Osteoblast (primary cell): Measurements from ENCODE around the gene RNF20. TPM values are rescaled to one million over a fixed set of nuclear protein-coding genes. Genes with fewer than 3 reads are reported as not detected.
A peak's percentile ranks its signal among the peaks of the same experiment; 100 is the strongest.

Source experiments
- DNase-seq: peaks from one replicate; pipeline ENCODE4 v3.0.0; 2011; ENCODE audit warnings: low spot score, mixed read lengths; ENCODE audit not compliant: insufficient read length; ENCODE audit errors: missing footprints
- H2AFZ ChIP-seq: 2 replicates; pipeline ENCODE4 v1.6.0; 2011; ENCODE audit warnings: mild to moderate bottlenecking, low read length
- H3K27ac ChIP-seq: 2 replicates; pipeline ENCODE4 v1.5.1; 2011; ENCODE audit warnings: mild to moderate bottlenecking, low read depth, low read length, moderate library complexity
- H3K27me3 ChIP-seq: 2 replicates; pipeline ENCODE4 v1.6.0; 2012; ENCODE audit warnings: mild to moderate bottlenecking, control low read depth, inconsistent platforms, low read length, moderate library complexity; ENCODE audit not compliant: insufficient read depth
- H3K36me3 ChIP-seq: 2 replicates; pipeline ENCODE4 v1.5.1; 2011; ENCODE audit warnings: mild to moderate bottlenecking, low read length, control low read depth, moderate library complexity; ENCODE audit not compliant: insufficient read depth
- H3K4me1 ChIP-seq: 2 replicates; pipeline ENCODE4 v1.5.1; 2011; ENCODE audit warnings: mild to moderate bottlenecking, low read length, control low read depth, moderate library complexity; ENCODE audit not compliant: insufficient read depth
- H3K4me2 ChIP-seq: 2 replicates; pipeline ENCODE4 v1.6.0; 2011; ENCODE audit warnings: mild to moderate bottlenecking, low read length; ENCODE audit not compliant: insufficient read depth
- H3K4me3 ChIP-seq: fragments of 200-600 bp; sonication (generic); 3 replicates; pipeline ENCODE4 v1.5.1; 2012; ENCODE audit warnings: mild to moderate bottlenecking, low read length, inconsistent platforms; ENCODE audit not compliant: insufficient read depth
- H3K79me2 ChIP-seq: 2 replicates; pipeline ENCODE4 v1.6.0; 2012; ENCODE audit warnings: mild to moderate bottlenecking, low read length, control low read depth, inconsistent platforms; ENCODE audit not compliant: insufficient read depth
- H3K9me3 ChIP-seq: 2 replicates; pipeline ENCODE4 v1.5.1; 2011; ENCODE audit warnings: low read depth, low read length, control low read depth
- H4K20me1 ChIP-seq: 2 replicates; pipeline ENCODE4 v1.6.0; 2012; ENCODE audit warnings: mild to moderate bottlenecking, low read length, control low read depth; ENCODE audit not compliant: insufficient read depth
- CTCF ChIP-seq: IDR thresholded peaks from 2 replicates; pipeline ENCODE4 v1.5.1; 2011; ENCODE audit warnings: mild to moderate bottlenecking, low read depth, low read length, moderate library complexity; ENCODE audit errors: extremely low read depth
- total RNA-seq: library from RNA; depleted of rRNA; stranded (reverse); fragments of >200 nt; gene quantifications from 2 replicates; pipeline ENCODE4 v1.2.3, GENCODE V29; 2012

Gene RNF20
- total RNA-seq, 1 donor: 29.0 TPM

GRCh38 chr9:101564252-101564651 is 30.6 kb downstream of the RNF20 start:
- H3K79me2 ChIP-seq: no peaks in the 10 kb centered on the region
- H3K27me3 ChIP-seq: no peaks in the 10 kb centered on the region
- H3K4me3 ChIP-seq: no peak overlapping the region
- no peak for DNase-seq
- H4K20me1 ChIP-seq: no peaks in the 10 kb centered on the region
- H2AFZ ChIP-seq: no peak overlapping the region
- H3K9me3 ChIP-seq: no peaks in the 10 kb centered on the region
- H3K4me1 ChIP-seq: no peaks in the 10 kb centered on the region
- no peak for TF ChIP-seq CTCF
- peaks cover 23% of the 10 kb centered on the region for H3K36me3 ChIP-seq
- no peak overlapping the region for H3K27ac ChIP-seq
- H3K4me2 ChIP-seq: no peak overlapping the region

- H3K4me3 ChIP-seq: no peak overlapping the region
These were observed 33.5 kb downstream of the RNF20 start for GRCh38 chr9:101566904-101567724.

GRCh38 chr9:101567725-101568350 is 34.2 kb downstream of the RNF20 start:
- H3K79me2 ChIP-seq: no peaks in the 10 kb centered on the region
- peaks cover 2% of the 10 kb centered on the region for H3K36me3 ChIP-seq
- H3K4me2 ChIP-seq: no peak overlapping the region
- H4K20me1 ChIP-seq: no peaks in the 10 kb centered on the region
- no peak overlapping the region for H3K4me3 ChIP-seq
- no peak for TF ChIP-seq CTCF
- H3K4me1 ChIP-seq: no peaks in the 10 kb centered on the region
- no peak for DNase-seq
- H3K27me3 ChIP-seq: no peaks in the 10 kb centered on the region
- no peak overlapping the region for H3K27ac ChIP-seq
- H3K9me3 ChIP-seq: no peaks in the 10 kb centered on the region
- H2AFZ ChIP-seq: no peak overlapping the region

More at GRCh38 chr9:101566904-101567724, 33.5 kb downstream of the RNF20 start:
- Histone ChIP-seq H3K27me3 (no peaks in the 10 kb centered on the region), H3K36me3 (peaks cover 9% of the 10 kb centered on the region), H3K79me2 (no peaks in the 10 kb centered on the region), H4K20me1 (no peaks in the 10 kb centered on the region), H3K9me3 (no peaks in the 10 kb centered on the region), H2AFZ (no peak overlapping the region), H3K27ac (no peak overlapping the region), H3K4me1 (no peaks in the 10 kb centered on the region), H3K4me2 (no peak overlapping the region)
- DNase-seq: no peak
- peak; percentile 54 for TF ChIP-seq CTCF
